ENCODE data around the gene ZIM2.
A peak's percentile ranks its signal among the peaks of the same experiment; 100 is the strongest.

Gene ZIM2

DNA sequence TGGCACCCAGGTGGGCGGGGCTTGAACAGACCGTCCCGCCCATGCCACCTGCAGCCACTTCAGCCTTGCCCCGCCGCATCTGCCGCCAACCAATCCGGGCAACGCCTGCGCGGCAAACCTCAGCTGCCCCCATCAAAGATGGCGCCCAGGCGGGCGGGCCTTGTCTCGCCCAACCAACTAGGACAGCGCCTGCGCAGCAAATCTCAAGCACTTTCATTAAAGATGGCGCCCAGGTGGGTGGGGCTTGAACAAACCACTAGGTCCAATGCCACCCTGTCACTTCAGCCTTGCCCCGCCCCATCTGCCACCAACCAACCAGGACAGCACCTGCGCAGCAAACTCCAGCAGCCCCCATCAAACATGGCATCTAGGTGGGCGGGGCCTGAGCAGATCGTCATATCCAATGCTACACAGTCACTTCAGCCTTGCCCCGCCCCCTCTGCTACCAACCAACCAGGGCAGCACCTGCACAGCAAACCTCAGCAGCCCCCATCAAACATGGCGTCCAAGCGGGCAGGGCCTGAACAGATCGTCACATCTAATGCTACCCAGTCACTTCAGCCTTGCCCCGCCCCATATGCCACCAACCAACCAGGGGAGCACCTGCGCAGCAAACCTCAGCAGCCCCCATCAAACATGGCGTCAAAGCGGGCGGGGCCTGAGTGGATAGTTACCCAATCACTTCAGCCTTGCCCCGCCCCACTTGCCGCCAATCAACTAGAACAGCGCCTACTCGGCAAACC lies 1.4 kb downstream of the ZIM2 start:
- DNase-seq, result peak; percentile 96

DNA sequence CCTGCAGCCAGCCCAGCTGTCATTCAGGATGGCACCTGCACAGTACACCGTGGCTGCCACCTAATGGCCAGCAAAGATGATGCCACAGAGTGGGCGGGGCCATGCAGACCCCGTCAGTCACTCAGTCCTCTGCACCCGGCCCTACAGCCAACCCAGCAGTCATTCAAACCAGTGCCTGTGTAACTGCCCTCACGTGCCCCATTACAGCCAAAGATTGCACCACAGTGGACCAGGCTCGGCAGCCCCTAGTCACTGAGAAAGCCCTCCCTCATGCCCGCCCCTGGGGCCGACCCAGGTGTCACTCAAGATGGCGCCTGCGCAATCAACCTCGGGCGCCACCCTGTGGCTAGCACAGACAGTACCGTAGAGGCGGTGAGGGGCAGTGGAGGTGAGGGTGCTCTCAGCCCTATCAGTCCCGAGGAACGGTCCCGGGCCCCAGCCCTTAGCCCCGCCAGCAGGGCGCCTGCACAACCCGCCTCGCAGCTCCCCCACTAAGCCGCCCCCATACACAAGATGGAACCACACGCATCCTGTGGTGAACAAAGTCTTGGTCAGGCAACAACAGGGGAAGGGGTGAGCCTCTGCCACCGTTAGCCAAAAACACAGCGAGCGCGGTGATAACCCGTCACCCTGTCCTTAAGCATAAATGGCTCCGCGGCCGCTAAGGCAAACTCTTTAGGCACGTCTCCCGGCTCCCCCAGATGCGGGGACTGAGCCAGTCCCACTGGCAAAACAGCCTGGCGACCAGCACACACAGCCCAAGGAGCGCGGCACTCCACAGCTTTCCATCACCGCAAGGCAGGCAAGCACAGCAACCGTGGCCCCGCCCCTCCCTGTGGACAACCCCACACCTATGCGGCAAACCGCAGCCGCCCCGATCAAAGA lies 2.3 kb downstream of the ZIM2 start:
- peak; percentile 52 for DNase-seq

DNA sequence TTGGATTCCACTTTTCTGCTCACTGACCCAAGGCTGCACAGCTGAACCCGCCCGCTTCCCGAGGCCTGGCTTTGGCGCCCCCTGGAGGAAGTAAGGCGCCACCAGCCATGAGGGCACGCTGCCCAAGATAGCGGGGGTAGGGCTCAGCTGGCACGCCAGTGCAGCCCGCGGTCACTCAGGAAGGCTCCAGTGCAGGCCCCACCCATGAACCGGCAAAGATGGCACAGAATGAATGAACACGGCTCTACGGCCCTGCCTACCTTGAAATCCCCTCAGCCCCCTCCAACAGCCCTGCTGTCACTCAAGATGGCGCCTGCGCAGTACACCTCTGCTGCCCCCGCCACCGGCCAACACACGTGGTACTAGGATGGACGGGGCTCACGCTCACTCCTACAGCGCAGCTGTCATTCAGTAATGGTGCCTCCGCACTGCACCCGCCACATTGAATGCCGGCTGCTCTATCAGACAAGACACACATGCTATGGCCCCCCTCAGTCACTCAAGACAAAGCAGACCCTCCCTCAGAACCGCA lies 3.0 kb downstream of the ZIM2 start:
- DNase-seq, result peak; percentile 47

DNA sequence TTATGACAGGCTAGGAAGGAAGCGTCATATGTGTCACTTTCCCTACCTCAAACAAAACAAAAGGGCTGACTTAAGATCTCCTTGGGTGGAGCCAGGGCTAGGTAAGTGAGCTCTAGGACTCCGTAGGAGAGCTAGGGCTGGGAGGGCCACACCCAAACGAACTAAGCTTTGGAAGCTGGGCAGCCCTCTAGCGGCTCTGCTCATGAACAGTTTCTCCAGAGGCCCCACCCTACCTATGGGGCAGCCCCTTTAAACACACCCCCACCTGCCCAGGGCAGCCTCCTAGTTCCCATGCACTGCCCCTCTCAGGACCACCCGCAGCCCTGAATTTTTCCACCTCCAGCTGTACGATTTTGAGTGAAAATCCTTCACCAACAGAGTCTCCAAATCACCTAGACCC lies 3.5 kb downstream of the ZIM2 start:
- DNase-seq, result no peak

DNA sequence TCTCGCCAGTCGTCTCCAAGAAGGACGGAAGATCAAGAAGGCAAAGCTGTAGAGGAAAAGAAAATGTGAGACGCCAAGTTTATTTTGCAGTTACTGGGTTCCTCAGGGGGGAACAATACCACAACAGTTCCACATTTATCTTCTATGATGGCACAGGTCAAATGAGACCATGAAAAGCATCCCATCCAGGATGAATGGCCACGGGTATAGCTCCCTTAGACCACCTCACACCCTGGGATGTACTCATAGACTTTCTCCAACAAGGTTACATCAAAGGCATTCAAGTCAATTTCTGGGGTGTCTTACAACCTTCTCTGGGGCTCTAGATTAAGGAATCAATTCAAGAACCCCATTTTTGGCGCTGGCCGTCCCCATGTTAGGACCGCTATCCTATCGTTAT lies 4.5 kb downstream of the ZIM2 start:
- no peak for DNase-seq

DNA sequence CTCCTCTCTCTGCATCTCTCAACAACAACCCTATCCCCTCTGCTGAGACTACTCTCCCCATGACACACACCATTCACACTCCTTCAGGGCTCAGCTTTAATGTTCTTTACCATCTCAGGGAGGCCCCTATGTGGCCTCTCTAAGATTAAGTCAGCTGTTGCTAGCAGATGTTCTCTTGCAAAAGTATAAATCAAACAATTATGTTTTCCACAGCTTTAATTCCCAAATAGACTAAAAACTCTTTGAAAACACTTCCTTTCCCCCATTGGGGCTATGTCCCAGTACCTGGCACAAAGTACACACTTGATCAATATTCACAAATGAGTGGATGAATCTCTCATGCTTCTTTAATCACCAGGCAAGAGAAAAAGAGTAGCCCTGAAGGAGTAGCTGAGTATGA lies 5.1 kb downstream of the ZIM2 start:
- no peak for DNase-seq

DNA sequence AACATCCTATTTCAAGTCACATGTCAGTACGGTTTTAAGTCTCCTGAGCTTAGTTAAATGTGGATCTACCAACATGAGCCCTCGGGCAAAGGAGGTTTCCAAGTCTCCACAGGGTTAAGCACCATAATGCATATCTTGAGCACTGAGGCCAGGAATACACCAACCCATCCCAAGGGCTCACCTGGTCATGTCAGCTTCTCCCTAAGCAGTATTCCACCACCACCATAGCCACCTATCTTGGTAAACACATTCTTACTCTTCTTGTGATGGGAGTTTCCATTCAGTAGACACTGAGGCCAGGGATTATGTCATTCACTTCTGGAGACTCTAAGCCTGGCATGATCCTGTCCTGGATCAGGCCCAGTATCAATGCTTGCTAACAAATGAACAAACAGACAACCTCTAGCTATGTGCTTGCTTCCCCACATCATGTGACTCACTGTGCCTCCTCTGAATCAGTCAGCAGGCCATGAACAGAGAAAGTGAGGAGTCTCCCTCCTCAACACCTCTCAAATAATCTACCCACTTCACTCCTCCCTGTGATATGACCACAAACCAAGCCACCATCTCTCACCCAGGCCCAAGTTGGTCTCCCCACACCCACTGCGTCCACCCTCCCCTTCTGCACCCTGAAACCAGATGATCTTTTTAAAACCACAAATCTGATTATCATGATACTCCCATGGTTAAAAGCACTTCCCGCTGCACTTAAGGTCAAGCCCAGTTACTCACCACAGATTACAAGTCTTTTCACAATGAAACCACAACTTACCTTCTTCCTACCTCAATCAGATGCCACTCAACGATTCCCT lies 5.8 kb downstream of the ZIM2 start:
- DNase-seq, result no peak

DNA sequence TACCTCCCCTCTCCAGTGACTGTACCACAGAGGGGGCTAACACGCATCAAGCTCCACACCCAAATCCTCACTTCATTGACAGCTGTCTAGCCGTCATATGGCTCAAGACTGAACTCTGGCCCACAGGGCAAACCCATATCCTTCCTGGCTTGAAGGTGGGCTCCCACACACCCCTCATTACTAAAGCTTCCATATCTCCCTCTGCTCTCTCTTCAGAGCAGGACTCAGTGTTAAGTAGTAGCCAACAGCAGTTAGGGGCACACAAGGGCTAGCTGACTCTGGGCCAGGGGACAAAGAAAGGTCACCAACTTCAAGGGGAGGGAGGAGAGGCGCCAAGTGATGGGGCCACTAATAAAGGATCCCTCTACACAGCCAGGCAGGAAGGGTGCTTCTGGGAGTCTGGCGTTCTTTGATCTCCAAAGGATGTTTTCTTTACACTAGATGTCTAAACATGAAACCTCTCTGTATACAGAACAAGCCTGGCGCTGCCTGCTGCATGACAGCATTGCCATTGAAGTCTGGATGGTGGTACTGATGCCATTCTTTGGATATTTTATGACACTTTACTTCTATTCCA lies 8.1 kb downstream of the ZIM2 start:
- no peak for DNase-seq

DNA sequence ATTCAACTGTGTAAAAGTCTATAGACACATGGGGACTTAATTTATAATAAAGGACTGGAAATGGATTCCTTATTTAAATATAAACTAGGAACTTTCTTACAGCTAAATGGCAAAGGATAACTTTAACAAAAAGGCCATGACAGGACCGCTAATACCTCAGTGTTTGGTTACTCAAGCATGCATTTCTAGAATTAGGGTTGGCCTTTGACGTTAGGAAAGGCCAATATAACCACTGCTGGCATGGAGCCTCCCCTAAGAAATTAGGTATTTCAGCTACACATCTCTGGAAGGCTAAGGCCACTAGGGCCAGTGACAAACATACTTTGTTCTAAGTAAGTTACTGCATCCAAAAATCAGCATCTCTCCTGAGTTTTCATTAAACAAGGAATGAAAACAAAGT lies 9.3 kb downstream of the ZIM2 start:
- no peak for DNase-seq

DNA sequence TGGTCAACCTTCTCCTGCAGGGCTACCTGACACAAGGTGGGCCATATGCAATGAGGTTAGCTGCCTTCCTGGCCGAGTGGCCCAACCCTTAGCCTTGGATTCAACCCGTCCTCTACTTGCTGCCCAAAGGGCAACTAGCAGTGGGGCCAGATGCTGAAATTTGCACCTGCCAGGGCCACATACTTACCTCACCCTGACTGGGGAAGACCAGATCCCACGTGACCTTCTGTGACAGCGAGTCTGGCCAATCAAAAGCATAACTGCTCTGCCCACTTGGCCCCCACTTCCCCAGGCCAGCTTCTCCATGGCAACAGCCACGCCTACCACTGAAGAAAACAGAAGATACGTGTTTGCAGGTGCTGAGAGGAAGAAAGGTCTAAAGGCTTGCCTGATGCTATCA lies 10.9 kb downstream of the ZIM2 start:
- DNase-seq, result no peak

DNA sequence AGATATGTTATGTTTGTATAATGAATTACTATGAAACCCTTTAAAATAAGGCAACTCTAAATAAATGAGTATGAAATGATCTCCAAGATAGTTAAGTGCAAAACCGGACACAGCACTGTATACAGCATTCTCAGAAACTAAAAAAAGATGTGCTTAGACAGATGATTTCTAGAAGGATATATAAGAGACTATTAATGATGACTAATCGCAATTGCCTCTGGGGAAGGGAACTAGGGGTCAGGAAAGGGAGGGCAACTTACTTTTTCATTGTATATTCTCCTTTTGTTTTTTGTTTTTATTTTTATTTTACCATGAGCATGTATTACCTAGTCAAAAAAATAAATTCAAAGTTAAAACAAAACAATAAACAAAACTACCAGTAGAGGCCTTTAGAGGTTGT lies 12.8 kb downstream of the ZIM2 start:
- DNase-seq, result no peak

DNA sequence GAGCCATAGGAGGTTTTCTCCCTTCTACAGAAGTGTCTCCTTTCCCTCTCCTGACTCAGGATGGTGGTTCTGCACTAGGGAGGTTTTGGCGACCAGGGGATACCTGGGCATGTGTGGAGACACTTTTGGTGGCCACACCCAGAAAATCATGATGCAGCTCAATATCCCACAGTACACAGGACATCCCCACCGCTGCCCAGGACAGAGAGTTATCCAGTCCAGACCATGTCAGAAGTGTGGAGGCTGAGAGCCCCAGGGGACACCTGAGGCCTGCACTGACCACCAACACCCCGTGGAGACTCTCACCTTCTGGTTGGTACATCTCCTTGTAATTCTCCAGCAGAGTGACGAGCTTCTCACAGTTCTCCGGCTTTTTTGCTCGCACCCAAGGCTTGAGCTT lies 16.6 kb downstream of the ZIM2 start:
- DNase-seq, result no peak

DNA sequence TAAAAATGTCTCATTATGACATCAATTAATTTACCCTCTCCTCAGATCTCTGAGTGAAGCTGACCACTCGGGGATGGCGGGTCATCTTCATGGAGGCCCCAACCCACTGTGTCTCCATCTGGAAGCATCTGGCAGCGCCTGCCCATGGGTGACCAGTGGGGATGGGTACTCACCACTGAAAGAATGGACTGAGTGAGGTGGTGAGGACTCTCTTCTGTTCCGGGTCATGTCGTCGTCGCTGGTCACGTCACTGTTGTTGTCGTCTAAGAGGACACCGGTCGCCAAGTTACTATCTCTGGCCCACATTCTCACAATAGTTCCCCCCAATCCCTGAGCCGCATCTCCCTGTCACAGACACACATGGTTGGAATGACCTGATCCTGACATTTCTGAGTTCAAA lies 17.1 kb downstream of the ZIM2 start:
- DNase-seq, result no peak

DNA sequence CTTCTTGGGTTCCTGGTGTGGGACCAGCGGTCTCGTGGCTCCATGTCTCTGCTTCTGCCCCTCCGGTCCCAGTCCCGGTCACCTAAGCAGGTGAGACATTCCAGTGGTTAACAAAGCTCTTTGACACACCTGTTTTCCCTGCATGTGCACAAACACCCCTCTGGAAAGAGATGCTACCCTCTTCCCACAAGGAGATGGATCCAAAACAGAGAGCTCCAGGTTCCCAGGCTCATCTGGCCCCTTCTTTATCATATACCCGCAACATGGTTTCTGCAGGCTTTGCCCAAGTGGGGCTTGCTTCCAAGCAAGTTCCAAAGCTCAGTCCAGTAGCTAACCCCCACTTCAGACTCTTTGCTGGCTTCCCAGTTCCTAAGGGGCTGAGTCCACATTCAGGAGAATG lies 17.8 kb downstream of the ZIM2 start:
- DNase-seq, result no peak

DNA sequence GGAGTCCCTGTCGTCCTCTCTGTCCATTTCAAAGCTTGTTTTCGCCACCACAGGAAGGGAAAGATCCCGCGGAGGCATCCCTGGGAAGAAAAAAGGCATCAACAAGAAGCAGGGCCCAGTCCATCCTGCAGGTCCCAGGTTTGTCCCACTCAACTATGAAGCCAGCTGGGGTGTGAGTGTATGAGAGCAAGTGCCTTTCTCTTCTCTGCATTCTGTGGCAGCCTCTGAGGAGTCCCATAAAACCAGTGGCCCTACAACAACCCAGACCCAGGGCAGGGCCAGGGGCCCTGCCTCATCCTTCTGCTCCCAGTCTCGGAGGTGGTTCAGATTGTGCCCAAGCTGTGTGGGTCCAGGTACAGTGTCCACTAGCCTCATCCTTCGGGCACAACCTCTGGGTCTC lies 18.9 kb downstream of the ZIM2 start:
- no peak for DNase-seq

DNA sequence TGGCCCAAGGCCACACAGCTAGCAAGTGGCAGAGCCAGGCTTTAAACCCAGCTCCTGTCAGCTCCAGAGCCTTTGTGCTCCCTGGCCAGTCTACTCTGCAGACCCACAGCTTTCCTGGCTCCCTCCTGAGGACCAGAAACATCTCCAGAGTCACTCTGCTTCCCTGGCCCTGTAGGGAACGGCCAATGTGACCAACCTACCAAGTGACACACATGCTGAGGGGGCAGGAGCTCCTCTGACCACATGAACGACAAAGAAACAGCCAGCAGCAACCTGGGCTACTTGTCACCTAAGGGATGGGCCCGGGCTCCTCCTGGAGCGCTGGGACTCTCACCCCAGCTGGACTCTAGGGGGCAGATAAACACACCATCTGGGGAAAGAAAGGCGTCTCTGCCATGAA lies 19.3 kb downstream of the ZIM2 start:
- DNase-seq, result no peak

DNA sequence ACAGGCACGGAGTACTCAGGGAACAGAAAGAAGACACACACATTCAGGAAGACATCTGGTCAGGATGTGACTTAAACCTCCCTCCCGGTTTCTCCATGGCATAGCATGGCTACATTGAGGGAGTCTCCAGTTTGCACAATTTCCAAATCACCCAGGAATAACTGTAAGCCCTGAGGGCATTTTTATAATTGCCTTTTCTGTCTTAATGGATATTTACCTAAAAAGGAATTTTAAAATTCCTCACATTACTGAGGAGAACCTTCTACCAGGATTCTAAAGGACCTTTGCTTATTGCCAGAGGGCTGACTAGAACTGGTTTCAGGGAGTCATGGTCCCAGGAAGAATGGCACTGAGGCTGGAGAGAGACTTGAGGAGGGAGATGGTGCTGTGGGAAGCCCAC lies 21.4 kb downstream of the ZIM2 start:
- no peak for DNase-seq

DNA sequence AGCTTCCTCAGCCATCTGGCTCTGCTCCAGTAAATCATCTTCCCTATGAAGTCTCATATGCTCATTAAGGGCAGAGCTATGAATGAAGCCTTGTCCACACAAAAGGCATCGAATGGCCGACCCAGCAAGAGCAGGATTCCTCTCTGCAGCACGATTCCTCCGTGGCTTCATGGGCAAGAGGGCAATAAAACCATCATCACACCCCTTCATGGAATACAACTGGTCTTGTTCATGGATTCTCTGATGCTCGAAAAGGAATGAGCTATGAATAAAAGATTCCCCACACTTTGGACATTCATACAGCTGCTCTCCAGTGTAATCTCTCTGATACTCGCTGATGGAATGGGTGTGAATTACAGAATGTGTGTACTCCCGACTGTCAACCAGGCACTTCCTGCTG lies 25.9 kb downstream of the ZIM2 start:
- no peak for DNase-seq

DNA sequence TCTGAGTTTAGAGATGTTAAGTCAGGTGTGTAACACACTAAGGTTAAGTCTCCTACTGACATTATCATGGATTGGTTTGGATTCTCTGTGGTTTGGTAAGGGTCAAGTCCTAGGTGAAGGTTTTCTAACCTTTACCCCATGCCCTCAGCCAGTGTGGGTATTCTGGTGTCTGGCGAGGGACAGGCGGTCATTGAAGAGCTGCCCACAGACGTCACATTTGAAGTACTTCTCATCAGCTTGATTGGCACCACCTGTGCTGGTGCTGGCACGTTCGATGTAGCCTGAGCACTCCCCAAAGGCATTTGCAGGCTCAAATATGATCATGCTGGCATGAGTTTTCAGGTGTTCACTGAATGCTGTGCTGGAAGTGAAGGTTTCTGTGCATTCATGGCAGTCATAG lies 27.0 kb downstream of the ZIM2 start:
- DNase-seq, result no peak

DNA sequence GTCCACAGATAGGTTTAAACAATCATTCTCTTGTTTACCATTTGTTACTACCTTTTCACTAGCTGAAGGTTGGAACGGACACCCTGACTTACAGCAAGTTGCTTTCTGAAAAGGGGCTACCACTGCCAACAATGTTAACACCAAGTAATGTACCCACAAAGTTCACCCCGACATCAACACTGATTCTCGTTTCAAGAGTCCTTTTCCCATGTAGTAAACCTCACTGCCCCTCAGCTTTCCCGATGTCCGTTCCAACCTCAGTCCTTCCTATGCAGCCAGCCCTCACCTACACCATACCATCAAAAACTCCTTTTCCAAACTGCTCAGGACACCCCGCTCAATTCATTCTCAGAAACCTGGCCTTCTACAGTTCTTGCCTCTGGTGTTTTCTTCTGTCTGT lies 29.0 kb downstream of the ZIM2 start:
- DNase-seq, result no peak

DNA sequence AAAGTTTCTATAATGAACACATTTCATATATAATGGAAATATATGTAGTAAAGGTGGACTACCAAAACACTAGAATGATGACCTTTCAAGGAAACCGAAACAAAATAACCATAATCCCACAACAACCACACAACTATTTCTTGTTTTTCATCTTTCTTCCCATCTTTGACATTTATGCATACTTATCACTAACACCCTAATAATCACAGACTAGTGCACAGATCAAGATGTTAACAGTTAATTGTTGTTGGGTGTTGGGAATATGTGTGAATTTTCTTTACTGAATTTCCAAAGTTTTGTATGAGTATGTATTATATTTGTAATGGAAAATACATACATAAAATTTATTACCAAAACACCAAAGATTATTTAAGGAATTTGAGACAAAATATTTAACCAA lies 30.3 kb downstream of the ZIM2 start:
- no peak for DNase-seq

DNA sequence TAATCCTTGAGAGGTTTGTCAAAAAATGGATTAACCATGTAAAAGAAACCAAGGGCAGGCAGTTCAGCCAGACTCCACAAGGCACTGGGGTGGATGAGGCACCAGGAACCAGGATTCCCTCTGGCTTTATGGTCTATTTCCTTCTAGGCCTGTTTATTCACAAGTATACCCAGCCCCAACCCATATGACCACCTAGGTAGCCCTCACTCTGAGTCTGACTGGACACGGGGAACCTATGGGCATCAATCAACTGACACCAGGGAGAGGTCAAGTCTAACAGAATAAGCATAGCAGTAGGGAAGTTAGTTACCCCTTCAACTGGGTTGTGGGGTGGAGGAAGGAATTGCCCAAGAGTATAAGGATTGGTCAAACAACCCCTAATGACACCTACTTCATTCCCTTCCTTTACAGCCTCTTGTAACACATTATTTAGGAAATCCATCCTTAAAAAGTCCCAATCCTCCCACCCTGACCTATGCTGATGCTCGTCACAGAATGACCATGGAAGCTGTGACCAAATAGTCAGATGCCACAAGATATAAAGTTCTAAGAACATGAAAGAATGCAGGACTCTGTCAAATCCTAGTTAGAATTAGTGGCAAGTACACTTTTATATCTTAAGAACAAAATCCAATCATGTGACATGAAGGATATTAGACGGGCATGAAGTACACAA lies 31.7 kb downstream of the ZIM2 start:
- no peak for DNase-seq
